NAMALWA (cell line): ENCODE data around the gene TXNDC12.
"Not testable (repeated sequence)": the region's sequence is repeated elsewhere in the genome, so short reads cannot be mapped to it uniquely, and the experiment has no call there.

Experiments
- DNase-seq: peaks from one replicate; pipeline ENCODE4 v3.0.0-alpha.2; 2015; ENCODE audit warnings: low spot score

Gene TXNDC12

GRCh38 chr1:52045666-52046195 lies 9.3 kb downstream of the TXNDC12 start:
- DNase-seq = not testable (repeated sequence)

GRCh38 chr1:52045236-52045635 lies 9.8 kb downstream of the TXNDC12 start:
- no peak for DNase-seq

GRCh38 chr1:52041551-52042185 lies 13.3 kb downstream of the TXNDC12 start:
- DNase-seq = no peak

- no peak for DNase-seq
Measured at GRCh38 chr1:52037909-52038308, 17.1 kb downstream of the TXNDC12 start.

- DNase-seq = no peak
Measured at GRCh38 chr1:52037402-52037814, 17.6 kb downstream of the TXNDC12 start.

- no peak for DNase-seq
Measured at GRCh38 chr1:52034050-52034384, 21.0 kb downstream of the TXNDC12 start.

- DNase-seq = peak; percentile 96
Measured at GRCh38 chr1:52033190-52034049, 21.6 kb downstream of the TXNDC12 start, which contains the start of gene KTI12. TSS of gene KTI12 (minus strand) at chr1:52033810. CDS start at chr1:52033761, 49 bp downstream.

- DNase-seq = peak; percentile 46
Measured at GRCh38 chr1:52032785-52033131, 22.2 kb downstream of the TXNDC12 start.

- DNase-seq = no peak
Measured at GRCh38 chr1:52032124-52032784, 22.7 kb downstream of the TXNDC12 start.

- not testable (repeated sequence) for DNase-seq
Measured at GRCh38 chr1:52028839-52029238, 26.2 kb downstream of the TXNDC12 start.

- DNase-seq = no peak
Measured at GRCh38 chr1:52028328-52028727, 26.7 kb downstream of the TXNDC12 start.

GRCh38 chr1:52026278-52026677 lies 28.7 kb downstream of the TXNDC12 start:
- no peak for DNase-seq

- no peak for DNase-seq
Measured at GRCh38 chr1:52022133-52022532, 32.9 kb downstream of the TXNDC12 start.

- no peak for DNase-seq
Measured at GRCh38 chr1:52008071-52008809, 46.8 kb downstream of the TXNDC12 start.

GRCh38 chr1:52007215-52008002 lies 47.6 kb downstream of the TXNDC12 start:
- no peak for DNase-seq

- not testable (repeated sequence) for DNase-seq
Measured at GRCh38 chr1:52006081-52006553, 48.9 kb downstream of the TXNDC12 start.

- DNase-seq = not testable (repeated sequence)
Measured at GRCh38 chr1:52005548-52005947, 49.4 kb downstream of the TXNDC12 start.

- DNase-seq = no peak
Measured at GRCh38 chr1:52003877-52004276, 51.1 kb downstream of the TXNDC12 start.

- DNase-seq = peak; percentile 90
Measured at GRCh38 chr1:52002038-52002917, 52.7 kb downstream of the TXNDC12 start.

- DNase-seq = no peak
Measured at GRCh38 chr1:51998701-51999100, 56.3 kb downstream of the TXNDC12 start.
